ENCODE results near the gene TPPP.

GRCh38 chr5:633501-633955 lies 59.6 kb downstream of the TPPP start:
- TF ChIP-seq CTCF (IDR thresholded peaks at IDR 0.05; ENCODE audit: extremely low read depth in 1 of 2, insufficient read depth in 1 of 2, low read depth in 1 of 2, low read length in 2 of 2) (no peak), EZH2 (IDR thresholded peaks at IDR 0.05; ENCODE audit: borderline replicate concordance, low read depth, low read length, severe bottlenecking) (no peak), POLR2A (IDR thresholded peaks at IDR 0.05; ENCODE audit: low read depth, low read length) (no peak), POLR2AphosphoS5 (IDR thresholded peaks at IDR 0.05; ENCODE audit: insufficient read depth, low read depth, low read length) (no peak), MYC (IDR thresholded peaks at IDR 0.05; ENCODE audit: low read depth, low read length) (no peak), FOS (IDR thresholded peaks at IDR 0.05; ENCODE audit: borderline replicate concordance, insufficient read depth, low read length) (no peak), MAX (IDR thresholded peaks at IDR 0.05; ENCODE audit: insufficient read depth, insufficient read length) (no peak), JUN (IDR thresholded peaks at IDR 0.05; ENCODE audit: borderline replicate concordance, insufficient read depth, insufficient read length, low read depth) (no peak), GATA2 (IDR thresholded peaks at IDR 0.05; ENCODE audit: insufficient read depth, insufficient read length, low read depth, low read length) (no peak)
